SH-SY5Y (cell line): Measurements from ENCODE around the gene IFT43.

Experiments used
- GATA2 ChIP-seq: IDR thresholded peaks from 2 replicates; pipeline ENCODE4 v1.6.1; 2011; ENCODE audit warnings: mild to moderate bottlenecking, low read depth, low read length
- GATA3 ChIP-seq: IDR thresholded peaks from 2 replicates; pipeline ENCODE4 v1.6.1; 2011; ENCODE audit warnings: low read depth, mild to moderate bottlenecking, low read length, moderate library complexity

- TF ChIP-seq GATA3 (no peak), GATA2 (no peak)
Observed at GRCh38 chr14:76053572-76054355, 68.2 kb downstream of the IFT43 start.
